ENCODE results near the gene OR13C2. TPM values are rescaled to one million over a fixed set of nuclear protein-coding genes. Genes with fewer than 3 reads are reported as not detected.
"Not testable (repeated sequence)": the region's sequence is repeated elsewhere in the genome, so short reads cannot be mapped to it uniquely, and the experiment has no call there.

Gene OR13C2, protein sequence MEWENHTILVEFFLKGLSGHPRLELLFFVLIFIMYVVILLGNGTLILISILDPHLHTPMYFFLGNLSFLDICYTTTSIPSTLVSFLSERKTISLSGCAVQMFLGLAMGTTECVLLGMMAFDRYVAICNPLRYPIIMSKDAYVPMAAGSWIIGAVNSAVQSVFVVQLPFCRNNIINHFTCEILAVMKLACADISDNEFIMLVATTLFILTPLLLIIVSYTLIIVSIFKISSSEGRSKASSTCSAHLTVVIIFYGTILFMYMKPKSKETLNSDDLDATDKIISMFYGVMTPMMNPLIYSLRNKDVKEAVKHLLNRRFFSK
- total RNA-seq, result not detected in 2 replicates

DNA sequence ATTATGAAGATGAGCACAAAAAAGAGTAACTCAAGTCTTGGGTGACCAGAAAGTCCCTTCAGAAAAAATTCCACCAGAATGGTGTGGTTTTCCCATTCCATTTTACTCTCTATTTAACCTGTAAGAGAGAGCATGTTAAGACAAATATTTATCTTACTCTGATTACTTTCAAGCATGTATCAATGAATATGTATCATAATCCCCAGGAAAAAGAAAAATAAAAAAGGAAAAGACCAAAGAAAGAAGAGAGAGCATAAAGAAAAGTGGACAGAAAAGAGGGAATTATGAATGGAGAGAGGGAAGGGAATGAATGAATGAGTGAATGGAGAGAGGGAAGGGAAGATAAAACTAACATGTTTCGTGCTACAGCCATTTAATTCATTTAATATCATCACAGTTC lies at the start of gene OR13C2:
Gene OR13C2 (minus strand): TSS at position 101 of the 400 bp plus-strand sequence. CDS start 0 bp downstream, at position 101.
- not testable (repeated sequence) for H3K4me3 ChIP-seq (ENCODE audit: low read depth, low read length); DNase-seq (ENCODE audit: low read depth); H3K36me3 ChIP-seq (ENCODE audit: control insufficient read depth, insufficient read depth, low read length)

DNA sequence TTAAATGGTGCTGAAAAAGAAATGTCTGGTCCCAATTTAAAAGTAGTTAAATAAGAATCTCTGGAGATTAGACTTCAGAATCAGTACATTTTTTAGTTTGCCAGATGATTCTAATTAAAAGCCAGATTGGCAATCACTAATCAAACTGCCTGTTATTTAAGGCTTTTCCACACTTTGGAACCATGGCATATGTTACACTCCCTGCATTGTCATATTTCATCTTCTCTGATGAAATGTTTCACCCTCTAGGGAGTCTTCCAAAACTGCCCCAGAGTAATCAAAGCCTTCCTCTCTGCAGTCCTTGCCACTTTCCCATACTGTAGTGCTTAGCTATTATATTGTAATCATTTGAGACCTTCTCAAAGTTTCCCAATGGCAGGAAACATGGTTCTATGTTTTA lies 30.0 kb upstream of the OR13C2 start:
- Histone ChIP-seq H3K36me3 (ENCODE audit: control insufficient read depth, insufficient read depth, low read length) (no peaks in the 10 kb centered on the region), H3K4me3 (ENCODE audit: low read depth, low read length) (no peak overlapping the region), H3K27me3 (ENCODE audit: control insufficient read depth, insufficient read depth, low read length) (no peaks in the 10 kb centered on the region)
- TF ChIP-seq, protein P1, sequence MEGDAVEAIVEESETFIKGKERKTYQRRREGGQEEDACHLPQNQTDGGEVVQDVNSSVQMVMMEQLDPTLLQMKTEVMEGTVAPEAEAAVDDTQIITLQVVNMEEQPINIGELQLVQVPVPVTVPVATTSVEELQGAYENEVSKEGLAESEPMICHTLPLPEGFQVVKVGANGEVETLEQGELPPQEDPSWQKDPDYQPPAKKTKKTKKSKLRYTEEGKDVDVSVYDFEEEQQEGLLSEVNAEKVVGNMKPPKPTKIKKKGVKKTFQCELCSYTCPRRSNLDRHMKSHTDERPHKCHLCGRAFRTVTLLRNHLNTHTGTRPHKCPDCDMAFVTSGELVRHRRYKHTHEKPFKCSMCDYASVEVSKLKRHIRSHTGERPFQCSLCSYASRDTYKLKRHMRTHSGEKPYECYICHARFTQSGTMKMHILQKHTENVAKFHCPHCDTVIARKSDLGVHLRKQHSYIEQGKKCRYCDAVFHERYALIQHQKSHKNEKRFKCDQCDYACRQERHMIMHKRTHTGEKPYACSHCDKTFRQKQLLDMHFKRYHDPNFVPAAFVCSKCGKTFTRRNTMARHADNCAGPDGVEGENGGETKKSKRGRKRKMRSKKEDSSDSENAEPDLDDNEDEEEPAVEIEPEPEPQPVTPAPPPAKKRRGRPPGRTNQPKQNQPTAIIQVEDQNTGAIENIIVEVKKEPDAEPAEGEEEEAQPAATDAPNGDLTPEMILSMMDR (IDR thresholded peaks at IDR 0.05; ENCODE audit: insufficient read depth, low read length, poor library complexity, severe bottlenecking), result no peak
- DNase-seq (ENCODE audit: low read depth), result no peak

More for the DNA sequence above, at the start of gene OR13C2:
- not testable (repeated sequence) for H3K27me3 ChIP-seq (ENCODE audit: control insufficient read depth, insufficient read depth, low read length)

GRCh38 chr9:104633976-104634520 lies 28.6 kb upstream of the OR13C2 start:
- no peak for DNase-seq (ENCODE audit: low read depth)
- Histone ChIP-seq H3K36me3 (ENCODE audit: control insufficient read depth, insufficient read depth, low read length) (no peaks in the 10 kb centered on the region), H3K27me3 (ENCODE audit: control insufficient read depth, insufficient read depth, low read length) (no peaks in the 10 kb centered on the region), H3K4me3 (ENCODE audit: low read depth, low read length) (no peak overlapping the region)
- TF ChIP-seq, protein P1 (IDR thresholded peaks at IDR 0.05; ENCODE audit: insufficient read depth, low read length, poor library complexity, severe bottlenecking), result no peak

GRCh38 chr9:104625964-104626363 lies 20.5 kb upstream of the OR13C2 start:
- H3K27me3 ChIP-seq (ENCODE audit: control insufficient read depth, insufficient read depth, low read length); DNase-seq (ENCODE audit: low read depth); H3K4me3 ChIP-seq (ENCODE audit: low read depth, low read length); H3K36me3 ChIP-seq (ENCODE audit: control insufficient read depth, insufficient read depth, low read length): not testable (repeated sequence)

DNA sequence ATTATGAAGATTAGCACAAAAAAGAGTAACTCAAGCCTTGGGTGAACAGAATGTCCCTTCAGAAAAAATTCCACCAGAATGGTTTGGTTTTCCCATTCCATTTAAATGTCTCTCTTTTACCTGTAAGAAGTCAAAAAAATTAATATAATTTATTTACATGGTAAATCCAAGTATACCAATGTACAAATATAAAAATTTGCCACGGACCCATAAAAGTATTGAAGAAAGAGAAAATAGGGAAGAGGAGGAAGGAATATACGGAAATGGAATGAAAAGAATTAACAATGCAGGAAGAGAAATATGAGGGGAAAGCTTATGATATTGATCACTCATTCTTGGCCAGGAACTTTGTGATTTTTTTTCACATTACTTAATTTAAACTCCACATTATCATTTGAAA lies 12.7 kb upstream of the OR13C2 start, which contains the start of gene OR13C9:
Gene OR13C9 (minus strand): TSS at position 101 of the 400 bp plus-strand sequence. CDS start 0 bp downstream, at position 101.
- no peaks in the 10 kb centered on the region for H3K27me3 ChIP-seq (ENCODE audit: control insufficient read depth, insufficient read depth, low read length)
- TF ChIP-seq, protein P1 (IDR thresholded peaks at IDR 0.05; ENCODE audit: insufficient read depth, low read length, poor library complexity, severe bottlenecking), result no peak
- DNase-seq (ENCODE audit: low read depth), result no peak
- no peak within 1 kb of the TSS for H3K4me3 ChIP-seq (ENCODE audit: low read depth, low read length)
- no peaks in the 10 kb centered on the region for H3K36me3 ChIP-seq (ENCODE audit: control insufficient read depth, insufficient read depth, low read length)

GRCh38 chr9:104617418-104617817 lies 12.0 kb upstream of the OR13C2 start:
- Histone ChIP-seq H3K36me3 (ENCODE audit: control insufficient read depth, insufficient read depth, low read length) (no peaks in the 10 kb centered on the region), H3K4me3 (ENCODE audit: low read depth, low read length) (no peak overlapping the region), H3K27me3 (ENCODE audit: control insufficient read depth, insufficient read depth, low read length) (no peaks in the 10 kb centered on the region)
- DNase-seq (ENCODE audit: low read depth), result no peak
- TF ChIP-seq, protein P1 (IDR thresholded peaks at IDR 0.05; ENCODE audit: insufficient read depth, low read length, poor library complexity, severe bottlenecking), result no peak
